Mesenchymal stem cell (in vitro differentiated cells and primary cell): ENCODE results near the gene OPN5.

Source experiments
- DNase-seq: peaks from one replicate; pipeline ENCODE4 v3.0.0-alpha.2; 2013
- H2AFZ ChIP-seq: one replicate; pipeline ENCODE4 v1.6.1; 2013; ENCODE audit warnings: low read depth, mild to moderate bottlenecking, control low read depth, inconsistent platforms, low read length, moderate library complexity
- H2AK5ac ChIP-seq: 2 replicates; pipeline ENCODE4 v1.6.1; 2013; ENCODE audit warnings: low read length, moderate library complexity, mild to moderate bottlenecking, inconsistent platforms; ENCODE audit not compliant: severe bottlenecking
- H2BK120ac ChIP-seq: one replicate; pipeline ENCODE4 v1.6.1; 2013; ENCODE audit warnings: low read depth, mild to moderate bottlenecking, inconsistent platforms, low read length, moderate library complexity
- H2BK12ac ChIP-seq, 2 experiments: one replicate each; pipeline ENCODE4 v1.6.1; 2013; ENCODE audit warnings: inconsistent platforms in 2 of 2, low read length in 2 of 2, mild to moderate bottlenecking in 2 of 2, moderate library complexity in 2 of 2, control low read depth in 1 of 2
- H2BK15ac ChIP-seq: one replicate; pipeline ENCODE4 v1.6.1; 2013; ENCODE audit warnings: mild to moderate bottlenecking, low read depth, inconsistent platforms; ENCODE audit not compliant: poor library complexity, severe bottlenecking
- H2BK5ac ChIP-seq: 2 replicates; pipeline ENCODE4 v1.6.1; 2013; ENCODE audit warnings: low read depth, mild to moderate bottlenecking, low read length, control low read depth, inconsistent platforms; ENCODE audit not compliant: poor library complexity, severe bottlenecking
- H3K14ac ChIP-seq, 2 experiments: one replicate each; pipeline ENCODE4 v1.6.1; 2013; ENCODE audit warnings: inconsistent platforms in 2 of 2, low read length in 2 of 2, control low read depth in 1 of 2, mild to moderate bottlenecking in 1 of 2, moderate library complexity in 1 of 2
- H3K18ac ChIP-seq, 2 experiments: one replicate each; pipeline ENCODE4 v1.6.1; 2013; ENCODE audit warnings: inconsistent platforms in 2 of 2, low read length in 2 of 2, control low read depth in 1 of 2, low read depth in 1 of 2, mild to moderate bottlenecking in 1 of 2
- H3K23ac ChIP-seq, 2 experiments: one replicate each; pipeline ENCODE4 v1.6.1; 2013; ENCODE audit warnings: inconsistent platforms in 2 of 2, low read length in 2 of 2, mild to moderate bottlenecking in 2 of 2, moderate library complexity in 2 of 2, control low read depth in 1 of 2
- H3K27ac ChIP-seq: 2 replicates; pipeline ENCODE4 v1.5.1; 2013; ENCODE audit warnings: mild to moderate bottlenecking, moderate library complexity, low read length, control low read depth, inconsistent platforms; ENCODE audit not compliant: poor library complexity, severe bottlenecking
- H3K27me3 ChIP-seq, 2 experiments: 2 replicates each; pipeline versions ENCODE4 v1.6.1 to v1.7.0; 2013; ENCODE audit warnings: low read length in 2 of 2, mild to moderate bottlenecking in 2 of 2, moderate library complexity in 2 of 2, control low read depth in 1 of 2, inconsistent platforms in 1 of 2; ENCODE audit not compliant: control insufficient read depth in 1 of 2, insufficient read depth in 1 of 2
- H3K36me3 ChIP-seq, 2 experiments: 2 replicates each; pipeline versions ENCODE4 v1.6.1 to v1.7.0; 2013; ENCODE audit warnings: low read length in 2 of 2, control low read depth in 1 of 2, inconsistent platforms in 1 of 2, low read depth in 1 of 2, mild to moderate bottlenecking in 1 of 2; ENCODE audit not compliant: insufficient read depth in 2 of 2, control insufficient read depth in 1 of 2
- H3K4ac ChIP-seq, 2 experiments: one replicate each; pipeline ENCODE4 v1.6.1; 2013; ENCODE audit warnings: inconsistent platforms in 2 of 2, low read length in 2 of 2, mild to moderate bottlenecking in 2 of 2, moderate library complexity in 2 of 2, control low read depth in 1 of 2, low read depth in 1 of 2
- H3K4me1 ChIP-seq: 2 replicates; pipeline ENCODE4 v1.6.1; 2013; ENCODE audit warnings: low read depth, low read length, control low read depth; ENCODE audit not compliant: control insufficient read depth, insufficient read depth
- H3K4me2 ChIP-seq: 2 replicates; pipeline ENCODE4 v1.6.1; 2013; ENCODE audit warnings: low read length, mild to moderate bottlenecking, inconsistent platforms; ENCODE audit not compliant: poor library complexity, severe bottlenecking
- H3K4me3 ChIP-seq, 2 experiments: 2 replicates each; pipeline versions ENCODE4 v1.5.1 to v1.7.0; 2013; ENCODE audit warnings: low read length in 2 of 2, mild to moderate bottlenecking in 2 of 2, control low read depth in 1 of 2, low read depth in 1 of 2; ENCODE audit not compliant: insufficient read depth in 1 of 2
- H3K79me1 ChIP-seq: replicated peaks from 2 replicates; pipeline ENCODE4 v1.6.1; 2013; ENCODE audit warnings: mild to moderate bottlenecking, control low read depth, low read length, inconsistent platforms; ENCODE audit not compliant: poor library complexity, severe bottlenecking
- H3K9ac ChIP-seq: 2 replicates; pipeline ENCODE4 v1.7.0; 2013; ENCODE audit warnings: mild to moderate bottlenecking, low read length, moderate library complexity
- H3K9me3 ChIP-seq: 2 replicates; pipeline ENCODE4 v1.7.0; 2013; ENCODE audit warnings: mild to moderate bottlenecking, low read length; ENCODE audit not compliant: control insufficient read depth
- H4K8ac ChIP-seq: one replicate; pipeline ENCODE4 v1.6.1; 2013; ENCODE audit warnings: inconsistent platforms, mild to moderate bottlenecking, low read length, moderate library complexity
- H4K91ac ChIP-seq: one replicate; pipeline ENCODE4 v1.6.1; 2013; ENCODE audit warnings: mild to moderate bottlenecking, low read length, inconsistent platforms
- WGBS: methylation state at CpG from one replicate; pipeline ENCODE4 v1.1.7; 2013; ENCODE audit warnings: mixed read lengths; 5-methylcytosine and 5-hydroxymethylcytosine counted together

Gene OPN5

DNA sequence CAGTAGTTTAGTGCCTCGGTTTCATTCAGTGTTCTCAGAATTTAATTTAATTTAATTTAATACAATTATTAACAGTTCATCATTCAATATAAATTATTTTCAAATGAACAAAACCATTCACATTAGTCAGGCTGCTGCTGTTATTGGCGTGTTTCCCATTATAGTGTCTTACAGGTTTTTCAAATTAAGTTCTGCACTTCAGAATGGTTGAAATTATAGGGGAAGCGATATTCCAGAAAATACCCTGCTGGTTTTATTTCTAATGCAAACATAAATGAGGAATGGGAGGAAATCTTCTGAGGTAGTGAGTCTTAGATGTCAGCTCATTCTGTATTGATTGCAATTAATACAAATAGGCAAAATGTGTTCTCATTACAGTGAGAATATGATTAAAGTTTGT lies 37.6 kb downstream of the OPN5 start:
- Histone ChIP-seq H3K4me3 (no peak overlapping the region), H3K79me1 (no peaks in the 10 kb centered on the region), H3K4ac (no peak overlapping the region), H3K4me2 (no peak overlapping the region), H2BK15ac (no peak overlapping the region), H2BK120ac (no peak overlapping the region), H3K14ac (no peak overlapping the region), H3K23ac (no peak overlapping the region), H2AK5ac (no peak overlapping the region), H3K4me1 (no peaks in the 10 kb centered on the region), H4K91ac (no peak overlapping the region), H2BK5ac (no peak overlapping the region), H3K36me3 (no peaks in the 10 kb centered on the region), H3K27ac (no peak overlapping the region), H3K27me3 (peaks cover 4 to 5% of the 10 kb centered on the region in 2 experiments), H2AFZ (no peak overlapping the region), H4K8ac (no peak overlapping the region), H3K18ac (no peak overlapping the region), H3K9ac (no peak overlapping the region), H3K9me3 (no peaks in the 10 kb centered on the region), H2BK12ac (no peak overlapping the region)
- DNase-seq, result no peak
- WGBS, result 93% methylated on average over 2 of the region's 3 CpGs

DNA sequence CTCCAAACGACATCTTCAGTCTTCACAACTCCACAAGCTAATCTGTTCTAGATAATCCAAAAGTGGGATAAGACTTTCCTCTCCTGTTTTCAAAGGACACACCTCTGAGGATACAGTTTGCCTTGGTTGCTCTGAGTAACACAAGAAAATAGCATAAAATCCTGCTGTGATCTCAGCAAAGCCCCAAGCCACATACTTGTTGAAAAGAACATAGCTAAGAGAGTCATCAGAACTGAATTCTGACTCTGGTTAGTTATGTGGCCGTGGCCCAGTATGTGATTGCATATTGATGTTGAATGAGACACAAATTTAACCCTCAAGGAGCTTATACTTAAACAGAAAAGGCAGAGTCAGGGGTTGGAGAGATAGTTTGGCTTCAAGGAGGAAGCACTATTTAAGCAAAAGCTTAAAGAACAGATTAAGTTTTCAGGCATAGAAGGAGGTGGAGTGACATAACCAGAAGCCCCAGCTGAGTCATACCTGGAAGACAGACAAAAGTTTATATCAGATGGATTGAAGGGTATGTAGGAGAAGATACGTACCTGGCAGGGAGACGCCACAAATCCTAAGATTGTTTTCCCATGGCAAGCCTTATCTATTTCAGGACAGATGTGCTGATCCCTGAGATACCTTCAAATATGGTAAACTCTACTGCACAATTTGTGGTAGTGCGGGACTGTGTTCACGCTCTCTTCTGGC lies 41.2 kb downstream of the OPN5 start:
- Histone ChIP-seq H3K14ac (no peak overlapping the region), H4K91ac (no peak overlapping the region), H3K27ac (no peak overlapping the region), H3K9ac (no peak overlapping the region), H3K23ac (no peak overlapping the region), H3K18ac (no peak overlapping the region), H2BK12ac (no peak overlapping the region), H2BK5ac (no peak overlapping the region), H3K4me2 (no peak overlapping the region), H3K4me1 (no peaks in the 10 kb centered on the region), H3K4ac (no peak overlapping the region), H4K8ac (no peak overlapping the region), H3K27me3 (peaks cover 5 to 14% of the 10 kb centered on the region in 2 experiments), H2AK5ac (no peak overlapping the region), H2AFZ (no peak overlapping the region), H3K9me3 (no peaks in the 10 kb centered on the region), H3K79me1 (no peaks in the 10 kb centered on the region), H3K36me3 (no peaks in the 10 kb centered on the region), H3K4me3 (no peak overlapping the region), H2BK120ac (no peak overlapping the region), H2BK15ac (no peak overlapping the region)
- no peak for DNase-seq
- WGBS, result 86% methylated on average over 4 of the region's 6 CpGs

DNA sequence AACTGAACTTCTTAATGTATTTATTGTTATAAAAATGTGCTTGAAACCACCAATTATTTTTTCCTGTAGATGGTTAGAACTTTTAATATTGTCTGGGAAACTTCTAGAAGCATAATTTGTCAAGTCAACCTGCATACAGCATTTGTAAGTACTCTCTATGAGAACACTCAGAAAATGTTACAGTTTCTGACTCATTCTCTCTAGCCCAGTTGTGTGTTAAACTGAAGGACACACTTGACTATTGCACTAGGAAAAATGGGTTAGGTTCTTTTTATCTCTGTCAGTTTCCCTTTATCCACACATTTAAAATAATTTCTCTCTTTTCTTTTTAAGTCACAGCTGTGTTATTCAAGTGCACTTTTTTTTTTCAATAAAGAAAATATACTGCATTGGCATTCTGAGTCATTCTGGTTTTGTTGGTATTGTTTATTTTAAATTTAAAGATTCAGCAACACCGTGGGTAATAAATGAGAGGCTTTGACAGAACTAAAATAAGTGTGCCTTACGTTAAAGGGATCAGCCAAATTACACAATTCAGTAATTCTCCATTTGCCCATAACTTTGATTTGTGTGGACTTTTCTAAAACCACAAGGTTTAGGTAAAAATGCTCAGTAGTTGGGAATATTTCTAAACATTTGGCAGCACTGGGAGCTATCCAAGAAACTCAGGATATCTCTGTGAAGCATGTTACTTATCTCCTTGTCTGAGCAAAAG lies 50.7 kb downstream of the OPN5 start:
- no peak overlapping the region for H2AK5ac ChIP-seq
- no peak overlapping the region for H4K8ac ChIP-seq
- H2BK12ac ChIP-seq, result no peak overlapping the region
- no CpG with 5 or more reads among the region's 2 CpGs for WGBS
- H3K27me3 ChIP-seq, result no peaks in the 10 kb centered on the region
- H2AFZ ChIP-seq, result no peak overlapping the region
- no peak overlapping the region for H3K18ac ChIP-seq
- H3K36me3 ChIP-seq, result no peaks in the 10 kb centered on the region
- no peak overlapping the region for H3K9ac ChIP-seq
- H2BK5ac ChIP-seq, result no peak overlapping the region
- no peak overlapping the region for H2BK15ac ChIP-seq
- no peak overlapping the region for H3K27ac ChIP-seq
- H2BK120ac ChIP-seq, result no peak overlapping the region
- no peaks in the 10 kb centered on the region for H3K79me1 ChIP-seq
- H3K4ac ChIP-seq, result no peak overlapping the region
- H3K4me1 ChIP-seq, result no peaks in the 10 kb centered on the region
- H4K91ac ChIP-seq, result no peak overlapping the region
- no peaks in the 10 kb centered on the region for H3K9me3 ChIP-seq
- no peak overlapping the region for H3K23ac ChIP-seq
- no peak overlapping the region for H3K4me3 ChIP-seq
- no peak overlapping the region for H3K4me2 ChIP-seq
- H3K14ac ChIP-seq, result no peak overlapping the region
- peak; percentile 60 for DNase-seq

DNA sequence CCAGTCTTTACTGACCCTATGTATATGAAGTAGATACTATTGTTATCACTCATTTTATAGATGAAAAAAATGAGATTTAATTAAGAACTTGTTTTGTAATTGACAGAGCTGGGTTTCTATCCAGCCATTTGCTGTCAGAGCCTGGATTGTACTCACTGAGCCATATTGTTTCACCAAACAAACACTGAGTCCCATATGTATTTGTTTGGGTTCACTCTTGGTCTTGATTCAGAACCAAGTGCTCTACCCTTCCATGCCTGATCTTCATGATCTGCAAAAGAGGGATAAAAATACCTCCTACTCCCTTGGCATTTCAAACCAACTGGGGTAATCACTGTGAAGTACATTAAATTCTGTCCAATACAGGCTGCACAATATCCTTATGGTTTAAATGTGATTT lies 52.4 kb downstream of the OPN5 start:
- H2BK12ac ChIP-seq, result no peak overlapping the region
- H3K14ac ChIP-seq, result no peak overlapping the region
- no peak overlapping the region for H3K4me2 ChIP-seq
- H3K27ac ChIP-seq, result no peak overlapping the region
- H3K27me3 ChIP-seq, result no peaks in the 10 kb centered on the region
- H3K4me1 ChIP-seq, result no peaks in the 10 kb centered on the region
- no peak overlapping the region for H3K4ac ChIP-seq
- no peak overlapping the region for H2BK5ac ChIP-seq
- no peak overlapping the region for H3K4me3 ChIP-seq
- no peaks in the 10 kb centered on the region for H3K79me1 ChIP-seq
- no peak overlapping the region for H3K9ac ChIP-seq
- DNase-seq, result no peak
- no peak overlapping the region for H2AFZ ChIP-seq
- no peak overlapping the region for H2BK120ac ChIP-seq
- H2AK5ac ChIP-seq, result no peak overlapping the region
- no peak overlapping the region for H4K91ac ChIP-seq
- H4K8ac ChIP-seq, result no peak overlapping the region
- H2BK15ac ChIP-seq, result no peak overlapping the region
- H3K18ac ChIP-seq, result no peak overlapping the region
- H3K23ac ChIP-seq, result no peak overlapping the region
- H3K9me3 ChIP-seq, result no peaks in the 10 kb centered on the region
- no peaks in the 10 kb centered on the region for H3K36me3 ChIP-seq
